ENCODE measurements around the gene EXOC5. TPM values are rescaled to one million over a fixed set of nuclear protein-coding genes. Genes with fewer than 3 reads are reported as not detected.

EXOC5 gene
- total RNA-seq: 10 to 100 TPM; 72.1 to 76.6 TPM

- Mint-ChIP-seq H3K4me1 (peaks cover 58% of the 10 kb centered on the region), H3K27ac (peak within 1 kb of the TSS; percentile 100), H3K9me3 (no peaks in the 10 kb centered on the region), H3K4me3 (peak within 1 kb of the TSS; percentile 97), H3K27me3 (no peaks in the 10 kb centered on the region), H3K36me3 (ENCODE audit: low read depth) (peaks cover 18% of the 10 kb centered on the region)
- peak; percentile 94 for DNase-seq
- ChIA-PET POLR2A (interaction anchor here (0.8 to 2.6 kb wide), 22 partner anchors 9 to 1921 kb away, joined by 3 to 36 read pairs (median 4); partner anchors contain the start of genes ARID4A, DAAM1, KIAA0586 and NAA30), CTCF (interaction anchor here (1.3 to 1.8 kb wide), 5 partner anchors 10 to 122 kb away, joined by 4 to 5 read pairs (median 5); partner anchors contain the start of gene NAA30)
These were observed at the start of gene EXOC5, which contains the start of gene AP5M1 for GRCh38 chr14:57268161-57269069. Gene EXOC5, minus strand, starts transcription at chr14:57268905. Its CDS starts 257 bp downstream, at chr14:57268648. Gene AP5M1, plus strand, starts transcription at chr14:57268971. Its CDS starts 344 bp downstream, at chr14:57269315.

GRCh38 chr14:57317248-57317833 lies 48.6 kb upstream of the EXOC5 start:
- H3K4me3 Mint-ChIP-seq: no peak overlapping the region
- ChIA-PET CTCF (interaction anchor here (0.7 to 1.3 kb wide), 7 partner anchors 35 to 829 kb away, joined by 3 to 16 read pairs (median 3); no protein-coding TSS in a partner anchor), POLR2A (no interaction called here)
- H3K9me3 Mint-ChIP-seq: peaks cover 3% of the 10 kb centered on the region
- peaks cover 3% of the 10 kb centered on the region for H3K36me3 Mint-ChIP-seq (ENCODE audit: low read depth)
- H3K27me3 Mint-ChIP-seq: peaks cover 2% of the 10 kb centered on the region
- peak; percentile 70 for DNase-seq
- peaks cover 4% of the 10 kb centered on the region for H3K4me1 Mint-ChIP-seq
- no peak overlapping the region for H3K27ac Mint-ChIP-seq

GRCh38 chr14:57314396-57315089 lies 45.8 kb upstream of the EXOC5 start:
- CTCF ChIA-PET: interaction anchor here (1.2 to 1.9 kb wide), 2 partner anchors 45 to 823 kb away, joined by 4 to 12 read pairs; partner anchors contain the start of genes AP5M1 and EXOC5
- H3K4me3 Mint-ChIP-seq: no peak overlapping the region
- POLR2A ChIA-PET: interaction anchor here (1.1 kb wide), 1 partner anchor 46 kb away, joined by 4 read pairs; the partner anchor contains the start of genes AP5M1 and EXOC5
- H3K27ac Mint-ChIP-seq: no peak overlapping the region
- DNase-seq: no peak
- H3K9me3 Mint-ChIP-seq: peaks cover 3% of the 10 kb centered on the region
- H3K36me3 Mint-ChIP-seq (ENCODE audit: low read depth): peaks cover 3% of the 10 kb centered on the region
- peaks cover 4% of the 10 kb centered on the region for H3K4me1 Mint-ChIP-seq
- H3K27me3 Mint-ChIP-seq: peaks cover 2% of the 10 kb centered on the region

- no peak for DNase-seq
- H3K9me3 Mint-ChIP-seq: no peaks in the 10 kb centered on the region
- H3K4me1 Mint-ChIP-seq: no peaks in the 10 kb centered on the region
- H3K27me3 Mint-ChIP-seq: peaks cover 15% of the 10 kb centered on the region
- H3K4me3 Mint-ChIP-seq: no peak overlapping the region
- no peaks in the 10 kb centered on the region for H3K36me3 Mint-ChIP-seq (ENCODE audit: low read depth)
- H3K27ac Mint-ChIP-seq: no peak overlapping the region
- POLR2A ChIA-PET: no interaction called here
- CTCF ChIA-PET: no interaction called here
These were observed 34.2 kb upstream of the EXOC5 start for GRCh38 chr14:57302883-57303282.

- ChIA-PET CTCF (no interaction called here), POLR2A (no interaction called here)
- no peaks in the 10 kb centered on the region for H3K9me3 Mint-ChIP-seq
These were observed 30.8 kb upstream of the EXOC5 start for GRCh38 chr14:57299511-57299910.

GRCh38 chr14:57297852-57298251 lies 29.1 kb upstream of the EXOC5 start:
- Mint-ChIP-seq H3K36me3 (ENCODE audit: low read depth) (peaks cover 2% of the 10 kb centered on the region), H3K4me1 (no peaks in the 10 kb centered on the region), H3K9me3 (no peaks in the 10 kb centered on the region), H3K4me3 (no peak overlapping the region), H3K27ac (no peak overlapping the region), H3K27me3 (no peaks in the 10 kb centered on the region)
- ChIA-PET POLR2A (interaction anchor here (0.7 kb wide), 1 partner anchor 28 kb away, joined by 3 read pairs; no protein-coding TSS in a partner anchor), CTCF (interaction anchor here (0.5 kb wide), 1 partner anchor 166 kb away, joined by 3 read pairs; no protein-coding TSS in a partner anchor)
- DNase-seq: no peak

More at GRCh38 chr14:57299511-57299910, 30.8 kb upstream of the EXOC5 start:
- H3K36me3 Mint-ChIP-seq (ENCODE audit: low read depth): peaks cover 2% of the 10 kb centered on the region
- H3K4me3 Mint-ChIP-seq: no peak overlapping the region
- H3K4me1 Mint-ChIP-seq: no peaks in the 10 kb centered on the region
- H3K27me3 Mint-ChIP-seq: no peaks in the 10 kb centered on the region
- DNase-seq: no peak
- no peak overlapping the region for H3K27ac Mint-ChIP-seq

- ChIA-PET CTCF (no interaction called here), POLR2A (interaction anchor here (1.1 kb wide), 1 partner anchor 26 kb away, joined by 4 read pairs; no protein-coding TSS in a partner anchor)
- DNase-seq: no peak
- no peaks in the 10 kb centered on the region for H3K9me3 Mint-ChIP-seq
- H3K27me3 Mint-ChIP-seq: no peaks in the 10 kb centered on the region
- no peak overlapping the region for H3K27ac Mint-ChIP-seq
- H3K36me3 Mint-ChIP-seq (ENCODE audit: low read depth): peaks cover 10% of the 10 kb centered on the region
- no peak overlapping the region for H3K4me3 Mint-ChIP-seq
- H3K4me1 Mint-ChIP-seq: no peaks in the 10 kb centered on the region
These were observed 26.5 kb upstream of the EXOC5 start for GRCh38 chr14:57295239-57295638.

GRCh38 chr14:57293866-57294837 lies 25.4 kb upstream of the EXOC5 start:
- Mint-ChIP-seq H3K36me3 (ENCODE audit: low read depth) (peaks cover 19% of the 10 kb centered on the region), H3K9me3 (no peaks in the 10 kb centered on the region), H3K27ac (no peak overlapping the region), H3K4me3 (no peak overlapping the region), H3K4me1 (no peaks in the 10 kb centered on the region), H3K27me3 (no peaks in the 10 kb centered on the region)
- ChIA-PET POLR2A (interaction anchor here (1.1 kb wide), 1 partner anchor 25 kb away, joined by 4 read pairs; no protein-coding TSS in a partner anchor), CTCF (interaction anchor here (0.9 to 1.4 kb wide), 3 partner anchors 25 to 804 kb away, joined by 4 to 5 read pairs (median 4); partner anchors contain the start of genes AP5M1, EXOC5 and TMEM260)
- no peak for DNase-seq

- no peak for DNase-seq
- Mint-ChIP-seq H3K9me3 (no peaks in the 10 kb centered on the region), H3K4me3 (no peak overlapping the region), H3K36me3 (ENCODE audit: low read depth) (peaks cover 24% of the 10 kb centered on the region), H3K27me3 (no peaks in the 10 kb centered on the region), H3K4me1 (no peaks in the 10 kb centered on the region), H3K27ac (no peak overlapping the region)
- POLR2A ChIA-PET: no interaction called here
- CTCF ChIA-PET: no interaction called here
These were observed 23.3 kb upstream of the EXOC5 start for GRCh38 chr14:57291692-57292647.

- Mint-ChIP-seq H3K4me3 (no peak overlapping the region), H3K4me1 (no peaks in the 10 kb centered on the region), H3K27me3 (no peaks in the 10 kb centered on the region), H3K9me3 (no peaks in the 10 kb centered on the region), H3K27ac (no peak overlapping the region), H3K36me3 (ENCODE audit: low read depth) (peaks cover 24% of the 10 kb centered on the region)
- POLR2A ChIA-PET: no interaction called here
- CTCF ChIA-PET: no interaction called here
- no peak for DNase-seq
These were observed 22.0 kb upstream of the EXOC5 start for GRCh38 chr14:57290751-57291150.

GRCh38 chr14:57287745-57288144 lies 19.0 kb upstream of the EXOC5 start:
- CTCF ChIA-PET: no interaction called here
- H3K4me1 Mint-ChIP-seq: no peaks in the 10 kb centered on the region
- no peak overlapping the region for H3K27ac Mint-ChIP-seq
- no peaks in the 10 kb centered on the region for H3K9me3 Mint-ChIP-seq
- POLR2A ChIA-PET: no interaction called here
- no peak for DNase-seq
- H3K36me3 Mint-ChIP-seq (ENCODE audit: low read depth): peaks cover 38% of the 10 kb centered on the region
- no peaks in the 10 kb centered on the region for H3K27me3 Mint-ChIP-seq
- no peak overlapping the region for H3K4me3 Mint-ChIP-seq

All from activated CD4-positive, alpha-beta memory T cell treated with anti-CD3 and anti-CD28 coated beads, Interleukin-2, amount 10 ng/mL, durations not matched to agents 7 days and 5 days (primary cell).